HepG2 (cell line): Measurements from ENCODE around the gene CDHR3. TPM values are rescaled to one million over a fixed set of nuclear protein-coding genes. Genes with fewer than 3 reads are reported as not detected.

Source experiments
- ATAC-seq: fragments of 200-7000 bp; cut with Tn5 transposase; 3 replicates; pipeline ENCODE4 v1.9.1; 2020; ENCODE audit warnings: mild to moderate bottlenecking, moderate library complexity
- BruUV-seq: library from RNA; stranded (reverse); fragments of 400-500 nt; replicated peaks from 2 replicates; lab custom pipeline; 2021; lab: Mats Ljungman, UMichigan
- CTCF ChIA-PET: fragments of 300-600 bp; formaldehyde crosslinking; extraction: SDS; loops from one replicate; lab custom pipeline; 2021; ENCODE audit warnings: low total read pairs, inconsistent platforms, low intra/inter-chr PET ratio; lab: Yijun Ruan, JAX
- POLR2A ChIA-PET: fragments of 350-600 bp; sonication (Branson Sonifier 250); formaldehyde crosslinking; loops from one replicate; lab custom pipeline; 2020; ENCODE audit warnings: antibody characterized with exemption, inconsistent platforms; lab: Yijun Ruan, JAX
- DNase-seq: peaks from one replicate; pipeline ENCODE4 v3.0.0-alpha.2; 2015; ENCODE audit warnings: low spot score
- FAIRE-seq: peaks from 3 replicates; lab custom pipeline; 2011; peaks lifted over from hg19 to GRCh38; lab: Jason Lieb, UNC
- H2AFZ ChIP-seq: one replicate; pipeline ENCODE4 v1.6.1; 2011; ENCODE audit warnings: low read length, inconsistent platforms
- H3K27ac ChIP-seq: fragments of 300-600 bp; 3 replicates; pipeline ENCODE4 v1.8.0; 2011; ENCODE audit warnings: mixed run types, mild to moderate bottlenecking, mixed read lengths, low read length, inconsistent platforms; ENCODE audit not compliant: insufficient read depth; ENCODE audit errors: extremely low read length
- H3K27me3 ChIP-seq, 2 experiments: fragments of 200-600 bp in 1 of 2; 2 replicates in 1 of 2; 3 replicates in 1 of 2; pipeline versions ENCODE4 v1.6.0 to v1.8.0; 2011; ENCODE audit warnings: low read length in 2 of 2, mild to moderate bottlenecking in 2 of 2, moderate library complexity in 2 of 2, inconsistent platforms in 1 of 2; ENCODE audit not compliant: insufficient read depth in 2 of 2, control insufficient read depth in 1 of 2
- H3K36me3 ChIP-seq, 2 experiments: fragments of 200-600 bp in 1 of 2; replicated peaks in 1 of 2; 2 replicates in 1 of 2; 3 replicates in 1 of 2; pipeline versions ENCODE4 v1.5.1 to v1.8.0; 2011; ENCODE audit warnings: low read length in 2 of 2, inconsistent platforms in 1 of 2; ENCODE audit not compliant: insufficient read depth in 2 of 2, control insufficient read depth in 1 of 2
- H3K4me1 ChIP-seq: 2 replicates; pipeline ENCODE4 v1.5.1; 2012; ENCODE audit warnings: low read length, inconsistent platforms; ENCODE audit not compliant: insufficient read depth
- H3K4me2 ChIP-seq: 2 replicates; pipeline ENCODE4 v1.6.0; 2011; ENCODE audit warnings: low read depth, low read length, inconsistent platforms
- H3K4me3 ChIP-seq, 3 experiments: fragments of 200-600 bp in 1 of 3; sonication (generic), shearing (Covaris generic) in 1 of 3; replicated peaks in 1 of 3; 2 replicates each; pipeline ENCODE4 v1.5.1; 2011 to 2016; ENCODE audit warnings: low read length in 3 of 3, inconsistent platforms in 2 of 3, low read depth in 2 of 3, mild to moderate bottlenecking in 2 of 3, control low read depth in 1 of 3, mixed read lengths in 1 of 3; ENCODE audit not compliant: insufficient read depth in 1 of 3
- H3K79me2 ChIP-seq: one replicate; pipeline ENCODE4 v1.6.1; 2011; ENCODE audit warnings: low read length, inconsistent platforms; ENCODE audit not compliant: insufficient read depth
- H3K9ac ChIP-seq: 2 replicates; pipeline ENCODE4 v1.6.0; 2011; ENCODE audit warnings: mild to moderate bottlenecking, low read depth, low read length, inconsistent platforms; ENCODE audit not compliant: insufficient read depth
- H3K9me3 ChIP-seq: 2 replicates; pipeline ENCODE4 v1.5.1; 2012; ENCODE audit warnings: mild to moderate bottlenecking, low read length
- H4K20me1 ChIP-seq: 2 replicates; pipeline ENCODE4 v1.6.0; 2011; ENCODE audit warnings: inconsistent platforms, mild to moderate bottlenecking, low read length, moderate library complexity; ENCODE audit not compliant: insufficient read depth
- CSRNP1 ChIP-seq: sonication (generic); formaldehyde crosslinking; IDR thresholded peaks from 2 replicates; pipeline ENCODE4 v1.8.1; 2023; ENCODE audit warnings: mild to moderate bottlenecking, missing genetic modification reagents
- ERF ChIP-seq: IDR thresholded peaks from 2 replicates; pipeline ENCODE4 v1.6.1; 2018; ENCODE audit warnings: missing biosample characterization, missing genetic modification reagents
- GABPA ChIP-seq, 2 experiments: IDR thresholded peaks; 2 replicates each; pipeline ENCODE4 v1.6.1; 2011 to 2016; ENCODE audit warnings: low read depth in 2 of 2, low read length in 1 of 2, missing biosample characterization in 1 of 2, missing genetic modification characterization in 1 of 2
- GABPB1 ChIP-seq: IDR thresholded peaks from 2 replicates; pipeline ENCODE4 v1.6.1; 2016; ENCODE audit warnings: mild to moderate bottlenecking, missing genetic modification reagents, moderate library complexity, missing compliant biosample characterization
- HNF4G ChIP-seq, 2 experiments: sonication (generic) in 1 of 2; formaldehyde crosslinking in 1 of 2; IDR thresholded peaks; 2 replicates each; pipeline versions ENCODE4 v1.4.0 to v1.6.1; 2011 to 2020; ENCODE audit warnings: borderline replicate concordance in 2 of 2, low read depth in 2 of 2, mild to moderate bottlenecking in 2 of 2, low read length in 1 of 2, missing genetic modification reagents in 1 of 2, moderate library complexity in 1 of 2
- MAZ ChIP-seq, 2 experiments: sonication (generic) in 1 of 2; formaldehyde crosslinking in 1 of 2; IDR thresholded peaks; 2 replicates each; pipeline versions ENCODE4 v1.5.0 to v1.6.1; 2012 to 2020; ENCODE audit warnings: low read depth in 2 of 2, mild to moderate bottlenecking in 2 of 2, borderline replicate concordance in 1 of 2, improper control_type of control experiment in 1 of 2, low read length in 1 of 2, missing genetic modification reagents in 1 of 2, moderate library complexity in 1 of 2
- U2AF1 ChIP-seq: fragments of 200-400 bp; formaldehyde crosslinking; optimal IDR thresholded peaks from 2 replicates; pipeline ENCODE3; 2017; ENCODE audit warnings: mild to moderate bottlenecking, low read depth, low read length
- ZNF547 ChIP-seq: sonication (generic); formaldehyde crosslinking; IDR thresholded peaks from 2 replicates; pipeline ENCODE4 v1.5.1; 2020; ENCODE audit warnings: mild to moderate bottlenecking, missing genetic modification reagents
- ZNF558 ChIP-seq: sonication (generic); formaldehyde crosslinking; IDR thresholded peaks from 2 replicates; pipeline ENCODE4 v1.9.0; 2022; ENCODE audit warnings: mild to moderate bottlenecking, missing genetic modification reagents, borderline replicate concordance
- ZNF784 ChIP-seq: sonication (generic); formaldehyde crosslinking; IDR thresholded peaks from 2 replicates; pipeline ENCODE4 v1.5.1; 2020; ENCODE audit warnings: missing genetic modification reagents, mild to moderate bottlenecking, borderline replicate concordance
- ZNF878 ChIP-seq: sonication (generic); formaldehyde crosslinking; IDR thresholded peaks from 2 replicates; pipeline ENCODE4 v1.8.1; 2023; ENCODE audit warnings: mild to moderate bottlenecking, missing genetic modification reagents, moderate library complexity
- WGBS: methylation state at CpG from one replicate; pipeline ENCODE4 v1.1.6; 2017; ENCODE audit warnings: low lambda C conversion rate; 5-methylcytosine and 5-hydroxymethylcytosine counted together
- in situ Hi-C: cut with HindIII; loops from 2 replicates; pipeline ENCODE4 v1.10.0; 2017; ENCODE audit warnings: low pct_unique_long_range_greater_than_20kb; ENCODE audit not compliant: extremely low pct_ligation_motif_present
- intact Hi-C: fragments of 100-400 bp; cut with micrococcal nuclease; formaldehyde crosslinking; loops from one replicate; pipeline ENCODE4 v1.10.0; 2022; ENCODE audit not compliant: unreplicated experiment
- polyA plus RNA-seq, 8 experiments: library from polyadenylated mRNA; depleted of rRNA in 3 of 8; stranded (reverse) in 7 of 8; unstranded in 1 of 8; fragments of >200 nt; fragmentation: Illumina TruSeq in 4 of 8; extraction: Trizol in 4 of 8; gene quantifications; 2 replicates each; pipeline versions ENCODE4 v1.2.1 to v1.2.3, GENCODE V29; 2011 to 2016; ENCODE audit warnings: low read depth in 4 of 8, missing spikeins in 1 of 8, mixed read lengths in 1 of 8; ENCODE audit not compliant: insufficient read depth in 1 of 8
- total RNA-seq, 5 experiments: library from RNA; depleted of rRNA; stranded (reverse); fragments of >200 nt; fragmentation: Illumina TruSeq; extraction: Trizol; gene quantifications; 2 replicates each; pipeline ENCODE4 v1.2.3, GENCODE V29; 2016; ENCODE audit warnings: low read depth in 1 of 5

Gene CDHR3
- total and polyA plus RNA-seq, 2 of the 13 experiments (the other 11 are each of a cell fraction or from before 2014, with no cell fraction given) = 6.5 to 11.8 TPM

GRCh38 chr7:106068986-106069385 lies 105.9 kb downstream of the CDHR3 start:
- H3K4me1 ChIP-seq = peaks cover 89% of the 10 kb centered on the region
- 29% methylated on average over 2 of the region's 3 CpGs for WGBS
- BruUV-seq = no TSS peak
- no peak overlapping the region for H3K4me2 ChIP-seq
- FAIRE-seq = no peak
- ChIA-PET CTCF (no interaction called here), POLR2A (no interaction called here)
- H3K27me3 ChIP-seq = peaks cover 3 to 5% of the 10 kb centered on the region in 2 experiments; a peak in 2 of 5 replicates
- TF ChIP-seq GABPA (IDR thresholded peaks at IDR 0.05; ENCODE audit: low read depth, low read length) = no peak
- no peak for TF ChIP-seq GABPA (CRISPR knock-in tag; IDR thresholded peaks at IDR 0.05; ENCODE audit: low read depth)
- no peak for TF ChIP-seq U2AF1
- TF ChIP-seq ZNF547 (CRISPR knock-in tag) = no peak
- TF ChIP-seq ZNF558 = no peak
- TF ChIP-seq CSRNP1 = no peak
- TF ChIP-seq GABPB1 (CRISPR knock-in tag) = no peak
- TF ChIP-seq ERF (CRISPR knock-in tag) = no peak
- TF ChIP-seq ZNF878 (CRISPR knock-in tag) = no peak
- no peak for TF ChIP-seq HNF4G (IDR thresholded peaks at IDR 0.05; ENCODE audit: borderline replicate concordance, low read depth, low read length)
- TF ChIP-seq HNF4G (CRISPR knock-in tag; IDR thresholded peaks at IDR 0.05; ENCODE audit: borderline replicate concordance, low read depth) = no peak
- no peak for TF ChIP-seq MAZ (IDR thresholded peaks at IDR 0.05; ENCODE audit: borderline replicate concordance, low read depth, low read length)
- no peak for TF ChIP-seq MAZ (CRISPR knock-in tag; IDR thresholded peaks at IDR 0.05; ENCODE audit: low read depth)
- TF ChIP-seq ZNF784 = no peak
- H3K9ac ChIP-seq = no peak overlapping the region
- no peak overlapping the region for H2AFZ ChIP-seq
- no peaks in the 10 kb centered on the region for H3K36me3 ChIP-seq
- intact Hi-C loops (no loop called here), in situ Hi-C loops (no loop called here)
- no peaks in the 10 kb centered on the region for H3K79me2 ChIP-seq
- ATAC-seq = no peak
- DNase-seq = no peak
- no peaks in the 10 kb centered on the region for H3K9me3 ChIP-seq
- H3K27ac ChIP-seq = no peak overlapping the region
- H3K4me3 ChIP-seq = no peak overlapping the region
- H4K20me1 ChIP-seq = no peaks in the 10 kb centered on the region
